ENCODE results near the gene WAPL.
A peak's percentile ranks its signal among the peaks of the same experiment; 100 is the strongest.

The WAPL gene

DNA sequence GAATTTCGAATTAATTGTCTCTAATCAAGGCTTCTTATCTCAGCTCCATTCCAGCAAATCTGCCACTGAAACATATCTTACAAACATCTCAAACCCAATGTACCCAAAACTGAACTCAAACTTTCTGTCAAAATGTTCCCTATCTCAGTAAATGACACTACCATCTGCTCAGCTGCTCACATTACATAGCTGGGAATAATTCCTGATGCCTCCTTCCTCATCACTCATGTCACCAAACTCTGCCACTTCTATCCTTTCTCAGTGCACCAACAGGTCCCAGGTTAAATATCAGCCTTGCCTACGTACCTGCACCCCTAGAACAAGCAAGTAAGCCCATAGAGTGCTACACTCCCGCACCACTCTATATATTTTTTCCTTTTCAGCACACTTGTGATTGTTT lies 12.4 kb downstream of the WAPL start:
- TF ChIP-seq, protein P1, sequence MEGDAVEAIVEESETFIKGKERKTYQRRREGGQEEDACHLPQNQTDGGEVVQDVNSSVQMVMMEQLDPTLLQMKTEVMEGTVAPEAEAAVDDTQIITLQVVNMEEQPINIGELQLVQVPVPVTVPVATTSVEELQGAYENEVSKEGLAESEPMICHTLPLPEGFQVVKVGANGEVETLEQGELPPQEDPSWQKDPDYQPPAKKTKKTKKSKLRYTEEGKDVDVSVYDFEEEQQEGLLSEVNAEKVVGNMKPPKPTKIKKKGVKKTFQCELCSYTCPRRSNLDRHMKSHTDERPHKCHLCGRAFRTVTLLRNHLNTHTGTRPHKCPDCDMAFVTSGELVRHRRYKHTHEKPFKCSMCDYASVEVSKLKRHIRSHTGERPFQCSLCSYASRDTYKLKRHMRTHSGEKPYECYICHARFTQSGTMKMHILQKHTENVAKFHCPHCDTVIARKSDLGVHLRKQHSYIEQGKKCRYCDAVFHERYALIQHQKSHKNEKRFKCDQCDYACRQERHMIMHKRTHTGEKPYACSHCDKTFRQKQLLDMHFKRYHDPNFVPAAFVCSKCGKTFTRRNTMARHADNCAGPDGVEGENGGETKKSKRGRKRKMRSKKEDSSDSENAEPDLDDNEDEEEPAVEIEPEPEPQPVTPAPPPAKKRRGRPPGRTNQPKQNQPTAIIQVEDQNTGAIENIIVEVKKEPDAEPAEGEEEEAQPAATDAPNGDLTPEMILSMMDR (IDR thresholded peaks at IDR 0.05; ENCODE audit: low read depth, low read length): no peak
- DNase-seq (ENCODE audit: low read depth in 2 of 2): no peak
- H3K4me3 ChIP-seq (replicated peaks in 1 of 2; ENCODE audit: low read depth in 2 of 2, low read length in 2 of 2): no peak overlapping the region

DNA sequence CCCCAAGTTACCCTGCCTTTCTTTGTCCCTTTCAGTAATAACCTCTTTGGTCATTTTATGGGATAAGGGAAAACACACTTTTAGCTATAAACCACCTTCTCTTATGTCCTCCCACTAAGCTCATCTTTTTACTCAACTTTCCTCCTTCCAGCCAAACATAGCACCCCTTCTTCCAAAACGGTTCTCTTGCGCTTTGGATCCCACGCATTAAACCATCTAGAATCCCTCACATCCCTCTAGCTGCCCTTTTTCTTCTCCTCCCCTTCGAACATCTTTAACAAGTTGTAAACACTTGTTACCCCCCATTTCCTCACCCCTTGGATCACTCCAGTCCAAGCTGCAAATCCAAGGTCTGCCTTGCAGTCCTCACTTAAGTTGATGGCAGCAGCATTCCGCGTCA lies 13.4 kb downstream of the WAPL start:
- TF ChIP-seq, protein P1 (IDR thresholded peaks at IDR 0.05; ENCODE audit: low read depth, low read length): no peak
- no peak overlapping the region for H3K4me3 ChIP-seq (replicated peaks in 1 of 2; ENCODE audit: low read depth in 2 of 2, low read length in 2 of 2)
- no peak for DNase-seq (ENCODE audit: low read depth in 2 of 2)

DNA sequence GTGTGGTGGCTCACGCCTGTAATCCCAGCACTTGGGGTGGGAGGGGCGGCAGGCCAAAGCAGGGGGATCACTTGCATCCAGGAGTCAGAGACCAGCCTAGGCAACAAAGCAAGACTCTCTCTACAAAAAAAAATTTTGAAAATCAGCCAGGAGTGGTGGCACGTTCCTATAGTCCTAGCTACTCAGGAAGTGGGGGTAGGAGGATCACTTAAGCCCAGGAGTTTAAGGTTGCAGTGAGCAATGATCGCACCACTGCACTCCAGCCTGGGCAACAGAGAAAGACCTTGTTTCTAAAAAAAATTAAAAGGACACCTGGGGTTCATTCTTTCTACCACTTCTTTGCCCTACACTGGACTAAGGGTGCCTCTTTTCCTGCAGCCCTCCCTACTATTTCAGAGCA lies 15.1 kb downstream of the WAPL start:
- no peak overlapping the region for H3K4me3 ChIP-seq (replicated peaks in 1 of 2; ENCODE audit: low read depth in 2 of 2, low read length in 2 of 2)
- DNase-seq (ENCODE audit: low read depth in 2 of 2): peak; percentile 17 to 25
- TF ChIP-seq, protein P1 (IDR thresholded peaks at IDR 0.05; ENCODE audit: low read depth, low read length): no peak

- TF ChIP-seq, protein P1 (IDR thresholded peaks at IDR 0.05; ENCODE audit: low read depth, low read length): no peak
- DNase-seq (ENCODE audit: low read depth in 2 of 2): no peak
- H3K4me3 ChIP-seq (replicated peaks in 1 of 2; ENCODE audit: low read depth in 2 of 2, low read length in 2 of 2): no peak overlapping the region
Observed at GRCh38 chr10:86506062-86506461, 15.5 kb downstream of the WAPL start.

- DNase-seq (ENCODE audit: low read depth in 2 of 2): no peak
- TF ChIP-seq, protein P1 (IDR thresholded peaks at IDR 0.05; ENCODE audit: low read depth, low read length): no peak
- no peak overlapping the region for H3K4me3 ChIP-seq (replicated peaks in 1 of 2; ENCODE audit: low read depth in 2 of 2, low read length in 2 of 2)
Observed at GRCh38 chr10:86504510-86504909, 17.1 kb downstream of the WAPL start.

DNA sequence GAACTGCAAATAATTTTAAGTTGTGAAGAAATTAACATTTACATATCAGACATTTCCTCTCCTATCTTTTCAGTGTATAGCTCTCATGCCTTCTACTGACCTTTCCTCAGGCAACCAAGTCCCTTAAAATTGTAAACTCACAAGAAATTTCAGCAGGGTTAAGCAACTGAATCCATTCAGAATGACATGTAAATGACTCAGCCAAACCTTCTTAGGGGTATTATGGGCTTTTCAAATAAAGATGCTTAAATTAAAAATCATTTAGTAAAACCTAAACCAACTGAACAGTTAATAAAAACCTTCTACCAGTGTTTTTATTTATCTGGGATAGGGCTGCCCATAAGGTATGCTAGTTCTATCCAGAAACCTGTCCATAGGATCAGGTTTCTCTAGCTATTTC lies 20.7 kb downstream of the WAPL start:
- H3K4me3 ChIP-seq (replicated peaks in 1 of 2; ENCODE audit: low read depth in 2 of 2, low read length in 2 of 2): no peak overlapping the region
- TF ChIP-seq, protein P1 (IDR thresholded peaks at IDR 0.05; ENCODE audit: low read depth, low read length): no peak
- peak; percentile 20 to 56 for DNase-seq (ENCODE audit: low read depth in 2 of 2)

- no peak for DNase-seq (ENCODE audit: low read depth in 2 of 2)
- H3K4me3 ChIP-seq (replicated peaks in 1 of 2; ENCODE audit: low read depth in 2 of 2, low read length in 2 of 2): no peak overlapping the region
- TF ChIP-seq, protein P1 (IDR thresholded peaks at IDR 0.05; ENCODE audit: low read depth, low read length): no peak
Observed at GRCh38 chr10:86498598-86498997, 23.0 kb downstream of the WAPL start.
